ENCODE results near the gene SEZ6. TPM values are rescaled to one million over a fixed set of nuclear protein-coding genes. Genes with fewer than 3 reads are reported as not detected.

The SEZ6 gene
- total and polyA plus RNA-seq, 8 donors: under 0.01 to 21.4 (median 0.37) TPM; not detected in 2

DNA sequence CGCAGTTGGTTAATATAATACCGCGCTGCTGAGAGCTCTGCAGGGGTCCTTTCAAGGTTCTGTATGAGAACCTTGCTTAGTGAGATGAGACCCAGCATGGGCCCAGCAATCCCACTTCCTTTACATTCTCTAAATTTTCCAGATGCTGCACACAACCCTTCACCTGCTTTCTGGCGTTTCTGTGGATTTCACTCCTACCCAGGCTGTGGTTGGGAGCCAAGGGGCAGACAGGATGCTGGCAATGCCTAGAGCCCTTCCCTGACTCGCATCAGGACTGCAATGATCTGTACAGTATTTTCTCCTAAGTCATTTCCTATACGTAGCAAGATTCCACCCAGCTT, 27.0 kb upstream of the SEZ6 start:
- no peak overlapping the region for H3K27ac ChIP-seq
- no peak overlapping the region for H3K4me3 ChIP-seq
- WGBS, 5 donors: 17 to 32% (median 21%) methylated on average over 5 to 6 of the region's 6 CpGs

DNA sequence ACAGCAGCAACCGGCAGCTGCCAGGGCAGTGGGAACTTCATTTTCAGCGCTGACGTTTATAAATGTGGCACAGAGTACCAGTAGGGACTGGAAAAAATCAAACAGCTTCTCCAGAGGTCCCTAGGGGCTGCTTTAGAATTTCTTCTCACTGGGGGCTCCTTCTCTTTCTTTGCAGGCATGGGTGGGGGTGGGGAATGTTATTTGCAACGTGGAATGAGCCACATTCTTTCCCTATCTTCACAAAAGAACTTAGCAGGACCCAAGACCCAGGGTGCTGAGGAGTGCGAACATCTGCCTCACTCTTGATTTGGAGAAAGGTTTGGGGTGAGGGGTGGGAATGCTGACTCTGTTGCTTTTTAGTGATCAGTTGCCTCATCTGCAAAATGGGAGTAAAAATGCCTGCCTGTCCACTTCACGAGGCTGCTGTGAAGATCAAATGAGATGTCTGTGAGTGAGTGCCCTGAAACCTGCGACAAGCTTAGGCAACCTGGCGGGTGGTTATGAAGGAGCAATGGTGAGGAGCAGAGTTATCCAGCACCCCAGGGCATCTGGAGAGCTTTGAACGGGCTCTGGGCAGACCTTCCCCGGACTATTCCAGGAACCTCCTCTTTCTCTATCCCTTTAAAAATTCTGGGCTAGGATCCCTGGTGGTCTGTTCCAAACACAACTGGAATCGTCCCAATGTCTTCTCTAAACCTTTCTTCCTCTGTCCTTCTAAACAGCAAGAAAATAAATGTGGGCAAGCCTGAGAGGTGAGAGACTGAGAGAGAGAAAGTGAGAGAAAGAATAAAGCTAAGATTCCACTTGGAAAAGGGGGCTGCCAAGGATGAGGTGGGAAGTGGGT, 26.4 kb upstream of the SEZ6 start:
- no peaks in the 10 kb centered on the region for H3K4me1 ChIP-seq
- H3K36me3 ChIP-seq: no peaks in the 10 kb centered on the region
- no peak overlapping the region for H3K4me3 ChIP-seq
- H3K27me3 ChIP-seq: peaks cover 0 to 67% (median 27%) of the 10 kb centered on the region in 3 donors
- WGBS, 5 donors: 25 to 38% (median 32%) methylated on average over 11 of the region's 11 CpGs
- TF ChIP-seq EP300 (IDR thresholded peaks at IDR 0.05) (no peak), POLR2AphosphoS5 (IDR thresholded peaks at IDR 0.05) (no peak), POLR2A (IDR thresholded peaks at IDR 0.05) (no peak)
- TF ChIP-seq, protein P1, sequence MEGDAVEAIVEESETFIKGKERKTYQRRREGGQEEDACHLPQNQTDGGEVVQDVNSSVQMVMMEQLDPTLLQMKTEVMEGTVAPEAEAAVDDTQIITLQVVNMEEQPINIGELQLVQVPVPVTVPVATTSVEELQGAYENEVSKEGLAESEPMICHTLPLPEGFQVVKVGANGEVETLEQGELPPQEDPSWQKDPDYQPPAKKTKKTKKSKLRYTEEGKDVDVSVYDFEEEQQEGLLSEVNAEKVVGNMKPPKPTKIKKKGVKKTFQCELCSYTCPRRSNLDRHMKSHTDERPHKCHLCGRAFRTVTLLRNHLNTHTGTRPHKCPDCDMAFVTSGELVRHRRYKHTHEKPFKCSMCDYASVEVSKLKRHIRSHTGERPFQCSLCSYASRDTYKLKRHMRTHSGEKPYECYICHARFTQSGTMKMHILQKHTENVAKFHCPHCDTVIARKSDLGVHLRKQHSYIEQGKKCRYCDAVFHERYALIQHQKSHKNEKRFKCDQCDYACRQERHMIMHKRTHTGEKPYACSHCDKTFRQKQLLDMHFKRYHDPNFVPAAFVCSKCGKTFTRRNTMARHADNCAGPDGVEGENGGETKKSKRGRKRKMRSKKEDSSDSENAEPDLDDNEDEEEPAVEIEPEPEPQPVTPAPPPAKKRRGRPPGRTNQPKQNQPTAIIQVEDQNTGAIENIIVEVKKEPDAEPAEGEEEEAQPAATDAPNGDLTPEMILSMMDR (IDR thresholded peaks at IDR 0.05): no peak
- H3K27ac ChIP-seq: no peak overlapping the region
- DNase-seq: no peak
- intact Hi-C loops (cut with DNase I; ENCODE audit: low total_unique reads): no loop called here
- peaks cover 0 to 26% (median 18%) of the 10 kb centered on the region in 4 donors for H3K9me3 ChIP-seq

More for the DNA sequence above, 27.0 kb upstream of the SEZ6 start:
- peaks cover 0 to 26% (median 18%) of the 10 kb centered on the region in 4 donors for H3K9me3 ChIP-seq
- no peak for DNase-seq
- intact Hi-C loops (cut with DNase I; ENCODE audit: low total_unique reads): no loop called here
- H3K36me3 ChIP-seq: no peaks in the 10 kb centered on the region
- H3K4me1 ChIP-seq: no peaks in the 10 kb centered on the region
- peaks cover 0 to 68% (median 31%) of the 10 kb centered on the region in 3 donors for H3K27me3 ChIP-seq
- TF ChIP-seq EP300 (IDR thresholded peaks at IDR 0.05): no peak
- no peak for TF ChIP-seq POLR2A (IDR thresholded peaks at IDR 0.05)
- TF ChIP-seq, protein P1 (IDR thresholded peaks at IDR 0.05): no peak
- TF ChIP-seq POLR2AphosphoS5 (IDR thresholded peaks at IDR 0.05): no peak

DNA sequence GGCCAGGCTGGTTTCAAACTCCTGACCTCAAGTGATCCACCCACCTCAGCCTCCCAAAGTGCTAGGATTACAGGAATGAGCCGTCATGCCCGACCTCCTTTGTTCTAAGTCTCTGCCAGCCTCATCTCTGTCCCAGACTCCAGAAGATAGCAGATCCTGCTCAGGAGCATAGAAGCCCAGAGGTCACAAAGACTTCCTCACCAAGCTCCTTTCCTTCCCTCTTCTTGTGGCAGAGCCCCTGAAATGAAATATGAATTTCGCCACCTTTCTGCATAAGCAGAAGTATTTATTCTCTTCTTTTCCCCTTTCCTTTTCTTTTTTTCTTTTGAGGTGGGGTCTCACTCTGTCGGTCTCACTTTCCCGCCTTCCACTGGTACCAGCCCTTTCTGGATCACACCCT, 25.7 kb upstream of the SEZ6 start:
- 40 to 54% (median 48%) methylated on average over 5 of the region's 5 CpGs for WGBS, 5 donors
- DNase-seq: no peak
- TF ChIP-seq, protein P1 (IDR thresholded peaks at IDR 0.05): no peak
- TF ChIP-seq EP300 (IDR thresholded peaks at IDR 0.05): no peak
- TF ChIP-seq POLR2AphosphoS5 (IDR thresholded peaks at IDR 0.05): no peak
- no peak for TF ChIP-seq POLR2A (IDR thresholded peaks at IDR 0.05)
- H3K36me3 ChIP-seq: no peaks in the 10 kb centered on the region
- H3K4me3 ChIP-seq: no peak overlapping the region
- H3K27ac ChIP-seq: no peak overlapping the region
- H3K4me1 ChIP-seq: no peaks in the 10 kb centered on the region
- H3K9me3 ChIP-seq: peaks cover 0 to 26% (median 18%) of the 10 kb centered on the region in 4 donors
- H3K27me3 ChIP-seq: peaks cover 0 to 63% (median 19%) of the 10 kb centered on the region in 3 donors
- intact Hi-C loops (cut with DNase I; ENCODE audit: low total_unique reads): no loop called here

DNA sequence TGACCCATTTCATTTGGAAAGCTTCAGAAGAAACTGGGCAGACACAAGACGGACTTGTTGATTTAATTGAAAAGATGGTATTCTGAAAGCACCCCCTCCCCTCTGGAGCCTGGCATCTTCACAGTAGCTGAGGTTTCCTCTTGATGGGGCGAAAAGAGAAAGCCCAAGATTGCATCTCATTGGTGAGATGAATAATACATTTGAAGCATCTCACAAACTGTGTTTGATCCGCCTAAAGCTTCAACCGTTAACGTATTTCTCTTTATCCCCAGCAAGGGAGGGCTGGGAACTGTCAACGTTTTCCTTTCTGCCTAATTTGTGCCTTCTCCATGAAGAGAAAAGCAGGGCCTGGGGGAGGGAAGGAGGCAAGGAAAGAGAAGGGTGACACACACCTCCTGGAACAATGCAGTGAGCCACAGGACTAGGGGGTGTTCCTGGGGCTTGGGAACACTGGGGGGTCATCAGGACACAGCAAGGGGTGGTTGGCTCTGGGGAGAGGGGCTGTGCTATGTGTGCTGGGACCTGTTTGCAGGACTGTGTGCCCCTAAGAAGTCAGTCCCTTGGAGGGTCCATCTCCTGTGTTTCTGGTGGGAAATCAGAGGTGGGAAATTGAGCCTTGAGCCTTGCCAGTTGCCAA, 18.6 kb upstream of the SEZ6 start:
- Histone ChIP-seq H3K27ac (no peak overlapping the region), H3K4me3 (no peak overlapping the region), H3K36me3 (no peaks in the 10 kb centered on the region), H3K4me1 (peaks cover 6 to 11% (median 9%) of the 10 kb centered on the region in 4 donors), H3K9me3 (no peaks in the 10 kb centered on the region), H3K27me3 (peaks cover 0 to 56% (median 28%) of the 10 kb centered on the region in 3 donors)
- TF ChIP-seq POLR2A (IDR thresholded peaks at IDR 0.05) (no peak), POLR2AphosphoS5 (IDR thresholded peaks at IDR 0.05) (no peak)
- no peak for DNase-seq
- 58 to 70% (median 64%) methylated on average over 6 of the region's 6 CpGs for WGBS, 5 donors
- intact Hi-C loops (cut with DNase I; ENCODE audit: low total_unique reads): no loop called here

All from stomach (tissue), 9 donors.